Left cardiac atrium (tissue), 4 donors: ENCODE data around the gene NUTM2A. TPM values are rescaled to one million over a fixed set of nuclear protein-coding genes. Genes with fewer than 3 reads are reported as not detected.
"Not testable (repeated sequence)": the region's sequence is repeated elsewhere in the genome, so short reads cannot be mapped to it uniquely, and the experiment has no call there.

Experiments
- ATAC-seq, 2 donors: fragments of 200-7000 bp; cut with Tn5 transposase; one replicate each; pipeline ENCODE4 v1.9.1; 2020; ENCODE audit warnings: mild to moderate bottlenecking in 2 of 2, moderate library complexity in 2 of 2
- DNase-seq: peaks from one replicate; pipeline ENCODE4 v3.0.0-alpha.2; 2020
- intact Hi-C, 2 donors: fragments of 100-400 bp; cut with DNase I; formaldehyde crosslinking; loops; one replicate each; pipeline versions ENCODE4 v1.14.1 to v1.15.1; 2022 to 2023
- total RNA-seq, 2 donors: library from RNA; stranded (reverse); fragmentation: NEBNext Ultra II Directional; extraction: Animal tissue kit (Norgen Biotek cat#: 25700); gene quantifications; one replicate each; pipeline ENCODE4 v1.2.1, GENCODE V29; 2021
- donor health status: DM: no; HTN: yes; CAD: no.
- donor health status: DM: no; HTN: yes; CAD: no; lungs with severe emphysema.
- donor health status: DM: yes; HTN: yes; CAD: no.
- donor health status: Dilated cardiomyopathy.

NUTM2A gene
- total RNA-seq, 2 donors from 2014 or later, result 1.6 to 1.9 TPM

DNA sequence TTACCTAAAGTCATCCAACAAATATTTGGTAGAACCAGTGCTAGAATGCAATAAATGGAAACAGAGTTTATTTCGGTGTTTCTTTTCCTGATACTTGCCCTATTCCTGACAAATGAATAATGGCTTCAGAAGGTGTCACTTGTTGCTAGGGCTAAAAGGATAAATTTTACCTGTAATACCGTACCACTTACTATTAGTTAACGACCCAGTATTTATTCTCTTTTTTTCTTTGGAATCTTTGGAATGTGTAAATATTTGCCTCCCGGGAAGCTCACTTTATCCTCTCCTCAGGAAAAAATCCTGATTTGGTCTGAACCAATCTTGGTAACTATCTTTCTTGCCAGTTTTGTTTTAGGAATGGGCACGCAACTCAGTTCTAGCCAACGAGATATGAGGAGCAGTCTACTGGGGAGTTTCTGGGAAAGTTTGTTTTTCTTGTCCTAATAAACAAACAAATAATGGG, 14.1 kb downstream of the NUTM2A start:
- DNase-seq, ATAC-seq, intact Hi-C loops: not testable (repeated sequence)

GRCh38 chr10:87242192-87242591, 16.9 kb downstream of the NUTM2A start:
- ATAC-seq, intact Hi-C loops, DNase-seq: not testable (repeated sequence)

DNA sequence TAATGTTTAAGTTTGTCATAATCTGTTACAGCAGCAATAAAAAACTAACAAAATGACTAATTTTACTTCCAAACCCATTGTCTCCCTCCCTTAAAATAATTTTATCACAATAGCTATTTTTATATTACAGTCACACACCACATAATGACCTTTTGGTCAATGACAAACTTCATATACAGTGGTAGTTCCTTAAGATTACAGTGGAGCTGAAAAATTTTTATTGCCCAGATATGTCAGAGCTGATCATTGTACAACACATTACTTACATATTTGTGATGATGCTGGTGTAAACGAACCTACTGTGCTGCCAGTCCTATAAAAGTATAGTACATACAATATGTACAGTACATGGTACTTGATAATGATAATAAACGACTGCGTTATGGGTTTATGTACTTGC, 22.1 kb downstream of the NUTM2A start:
- DNase-seq, ATAC-seq, intact Hi-C loops: not testable (repeated sequence)

DNA sequence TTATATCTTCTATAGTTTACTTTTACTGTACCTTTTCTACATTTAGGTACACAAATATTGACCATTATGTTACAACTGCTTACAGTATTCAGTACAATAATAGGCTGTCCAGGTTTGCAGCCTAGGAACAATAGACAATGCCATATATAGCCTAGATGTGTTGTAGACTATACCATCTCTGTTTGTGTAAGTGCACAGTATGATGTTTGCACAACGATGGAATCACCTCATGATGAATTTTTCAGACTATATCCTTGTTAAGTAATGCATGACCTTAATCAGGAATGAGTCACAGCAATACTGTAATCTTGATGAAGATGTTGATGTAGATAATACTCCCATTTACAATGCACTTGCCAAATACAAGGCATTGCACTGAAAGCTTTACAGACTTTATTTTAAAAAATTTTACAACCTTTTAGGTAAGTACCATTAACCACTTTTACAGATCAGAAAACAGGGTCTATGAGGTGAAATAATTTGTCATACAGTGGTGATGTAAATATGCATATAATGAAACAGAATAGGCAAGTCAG, 23.6 kb downstream of the NUTM2A start:
- intact Hi-C loops, ATAC-seq, DNase-seq: not testable (repeated sequence)

- intact Hi-C loops, DNase-seq: not testable (repeated sequence)
- peak in 1 of 2 donors; percentile 29 for ATAC-seq
Measured at GRCh38 chr10:87280749-87281392, 55.6 kb downstream of the NUTM2A start.

Other genes with a start within 250 kb of the NUTM2A start
- not detected for gene FAM25A, start 205.2 kb upstream of the NUTM2A start, total RNA-seq
- 10 to 100 TPM; 81.7 to 91.4 TPM for gene GLUD1, start 130.6 kb upstream of the NUTM2A start, total RNA-seq
- gene SHLD2, start 130.2 kb upstream of the NUTM2A start, total RNA-seq, result 10 to 100 TPM; 17.6 to 26.2 TPM
- 1 to 10 TPM; 3.5 to 4.2 TPM for gene NUTM2D, start 132.3 kb downstream of the NUTM2A start, total RNA-seq